ENCODE data around the gene TAS2R60. TPM values are rescaled to one million over a fixed set of nuclear protein-coding genes. Genes with fewer than 3 reads are reported as not detected.

TAS2R60 gene
- total and polyA plus RNA-seq, 2 of the 4 experiments (the other 2 are of a cell fraction), result not detected

GRCh38 chr7:143394068-143394467 is 49.2 kb upstream of the TAS2R60 start:
- dilution Hi-C loops (cut with HindIII; ENCODE audit: low sequenced_read_pairs, unreplicated experiment), result no loop called here
- H3K18ac ChIP-seq (ENCODE audit: low read depth, low read length), result no peak overlapping the region
- peaks cover 13 to 35% of the 10 kb centered on the region in 2 experiments; a peak in 3 of 4 replicates for H3K79me1 ChIP-seq (ENCODE audit: low read depth in 1 of 2, low read length in 2 of 2)
- H3K9me3 ChIP-seq (ENCODE audit: control insufficient read depth, insufficient read depth, low read length), result no peaks in the 10 kb centered on the region
- H3K14ac ChIP-seq (replicated peaks; ENCODE audit: low read depth, low read length), result no peak overlapping the region
- no peak overlapping the region for H3K9ac ChIP-seq (ENCODE audit: low read depth, low read length)
- H2BK120ac ChIP-seq (ENCODE audit: low read depth, low read length), result no peak overlapping the region
- no peak overlapping the region for H2AFZ ChIP-seq (replicated peaks; ENCODE audit: low read length, poor library complexity)
- intact Hi-C loops (cut with micrococcal nuclease), result loop anchor here (5.0 kb wide), 1 partner anchor 98 kb away; no protein-coding TSS in a partner anchor
- H3K4ac ChIP-seq (ENCODE audit: low read depth, low read length), result no peak overlapping the region
- no peak overlapping the region for H2BK15ac ChIP-seq (ENCODE audit: low read depth, low read length)
- no peak overlapping the region for H3K56ac ChIP-seq (ENCODE audit: extremely low read depth, insufficient read depth, low read length)
- H4K8ac ChIP-seq (ENCODE audit: low read depth in 2 of 2, low read length in 2 of 2), result no peak overlapping the region
- no peak overlapping the region for H3K4me3 ChIP-seq (ENCODE audit: insufficient read depth, low read depth, low read length)
- no peak for TF ChIP-seq MAZ (IDR thresholded peaks at IDR 0.05; ENCODE audit: borderline replicate concordance, low read depth, low read length)
- no peak for TF ChIP-seq RCOR1 (IDR thresholded peaks at IDR 0.05; ENCODE audit: insufficient replicate concordance, low read length)
- no peak for TF ChIP-seq CTCF (conservative IDR thresholded peaks at IDR 0.05; ENCODE audit: low read depth, low read length)
- no peak for TF ChIP-seq FOS (IDR thresholded peaks at IDR 0.05; ENCODE audit: low read depth, low read length)
- no peak for TF ChIP-seq MAFK (IDR thresholded peaks at IDR 0.05; ENCODE audit: low read depth, low read length)
- no peak for TF ChIP-seq USF2 (IDR thresholded peaks at IDR 0.05; ENCODE audit: low read depth, low read length)
- no peak for TF ChIP-seq SMC3 (IDR thresholded peaks at IDR 0.05; ENCODE audit: low read depth, low read length)
- TF ChIP-seq POLR2A (IDR thresholded peaks at IDR 0.05; ENCODE audit: low read depth, low read length), result no peak; the same call in 1 of the 2 replicates
- TF ChIP-seq RAD21 (IDR thresholded peaks at IDR 0.05; ENCODE audit: low read length), result no peak
- TF ChIP-seq NFE2L2 (IDR thresholded peaks at IDR 0.05; ENCODE audit: low read depth, low read length), result no peak
- no peak for TF ChIP-seq CEBPB (IDR thresholded peaks at IDR 0.05; ENCODE audit: low read depth, low read length)
- no peak for TF ChIP-seq MXI1 (IDR thresholded peaks at IDR 0.05; ENCODE audit: borderline replicate concordance, low read depth, low read length)
- no peak for TF ChIP-seq RFX5 (IDR thresholded peaks at IDR 0.05; ENCODE audit: low read depth, low read length)
- no peak for TF ChIP-seq ELK1 (IDR thresholded peaks at IDR 0.05; ENCODE audit: borderline replicate concordance, low read depth, low read length)
- TF ChIP-seq BHLHE40 (IDR thresholded peaks at IDR 0.05; ENCODE audit: low read depth, low read length), result no peak
- no peak for TF ChIP-seq CHD1 (IDR thresholded peaks at IDR 0.05; ENCODE audit: low read depth, low read length)
- no peak overlapping the region for H2BK20ac ChIP-seq (ENCODE audit: low read depth, low read length)
- CTCF ChIA-PET, result interaction anchor here (0.5 kb wide), 1 partner anchor 41 kb away, joined by 3 read pairs; no protein-coding TSS in a partner anchor
- H3K27ac ChIP-seq (ENCODE audit: insufficient read depth, low read length), result no peak overlapping the region
- in situ Hi-C loops (cut with MboI; ENCODE audit: low sequenced_read_pairs), result no loop called here
- no peak overlapping the region for H3K4me2 ChIP-seq (ENCODE audit: low read depth, low read length)
- POLR2A ChIA-PET (ENCODE audit: unreplicated experiment), result interaction anchor here (1.7 kb wide), 1 partner anchor 10 kb away, joined by 5 read pairs; no protein-coding TSS in a partner anchor
- H3K4me1 ChIP-seq (ENCODE audit: control insufficient read depth, insufficient read depth, low read length), result peaks cover 36% of the 10 kb centered on the region
- ATAC-seq (ENCODE audit: low read depth), result no peak
- no TSS peak for BruUV-seq (replicated peaks)
- 100% methylated on average over 2 of the region's 6 CpGs; no CpG with 5 or more reads in 1 of the 2 experiments for WGBS, 2 experiments (ENCODE audit: extremely low coverage in 2 of 2, insufficient read length in 1 of 2)
- peaks cover 3% of the 10 kb centered on the region; the same call in 1 of the 2 replicates for H3K27me3 ChIP-seq (ENCODE audit: control insufficient read depth, insufficient read depth, low read length)
- H2AK5ac ChIP-seq (ENCODE audit: low read depth, low read length), result no peak overlapping the region
- no peak overlapping the region for H2AK9ac ChIP-seq (replicated peaks; ENCODE audit: low read depth, low read length, poor library complexity)
- DNase-seq, result no peak
- H2BK5ac ChIP-seq (ENCODE audit: low read depth, low read length, poor library complexity, severe bottlenecking), result no peak overlapping the region
- peaks cover 51% of the 10 kb centered on the region for H4K20me1 ChIP-seq (ENCODE audit: insufficient read depth, low read length)
- H3K9me1 ChIP-seq (ENCODE audit: insufficient read depth, low read length), result peaks cover 30% of the 10 kb centered on the region
- H3K23ac ChIP-seq (ENCODE audit: low read depth, low read length), result no peak overlapping the region
- no peak overlapping the region for H4K91ac ChIP-seq (ENCODE audit: insufficient read depth, low read depth, low read length)
- H4K5ac ChIP-seq (ENCODE audit: low read depth, low read length), result no peak overlapping the region
- H3K36me3 ChIP-seq (ENCODE audit: control insufficient read depth, insufficient read depth, low read length), result peaks cover 38% of the 10 kb centered on the region

Measured in IMR-90 (cell line).